Fibroblast of skin of scalp (primary cell): ENCODE results near the gene CFAP97.

Source experiments
- DNase-seq: peaks from one replicate; pipeline ENCODE4 v3.0.0-alpha.2; 2013

Gene CFAP97

GRCh38 chr4:185196437-185196836, 7.4 kb downstream of the CFAP97 start:
- no peak for DNase-seq

GRCh38 chr4:185194924-185195888, 8.6 kb downstream of the CFAP97 start:
- no peak for DNase-seq

GRCh38 chr4:185192059-185192458, 11.7 kb downstream of the CFAP97 start:
- DNase-seq: no peak

- DNase-seq: no peak
Observed at GRCh38 chr4:185190306-185190856, 13.4 kb downstream of the CFAP97 start.

GRCh38 chr4:185189606-185190305, 14.0 kb downstream of the CFAP97 start:
- DNase-seq: no peak

- no peak for DNase-seq
Observed at GRCh38 chr4:185186769-185187168, 17.0 kb downstream of the CFAP97 start.

GRCh38 chr4:185183622-185184281, 20.0 kb downstream of the CFAP97 start:
- peak; percentile 88 for DNase-seq

GRCh38 chr4:185182239-185182638, 21.6 kb downstream of the CFAP97 start:
- no peak for DNase-seq

GRCh38 chr4:185179488-185179887, 24.3 kb downstream of the CFAP97 start:
- DNase-seq: no peak

- DNase-seq: no peak
Observed at GRCh38 chr4:185171373-185172071, 32.3 kb downstream of the CFAP97 start.

GRCh38 chr4:185167234-185167633, 36.6 kb downstream of the CFAP97 start:
- DNase-seq: no peak

- DNase-seq: peak; percentile 23
Observed at GRCh38 chr4:185165605-185166063, 38.2 kb downstream of the CFAP97 start.

GRCh38 chr4:185151296-185151695, 52.5 kb downstream of the CFAP97 start:
- DNase-seq: peak; percentile 75

- DNase-seq: no peak
Observed at GRCh38 chr4:185149392-185149791, 54.4 kb downstream of the CFAP97 start.

GRCh38 chr4:185145572-185145971, 58.2 kb downstream of the CFAP97 start:
- no peak for DNase-seq

- DNase-seq: no peak
Observed at GRCh38 chr4:185144601-185145240, 59.1 kb downstream of the CFAP97 start.

GRCh38 chr4:185143601-185143969, 60.2 kb downstream of the CFAP97 start:
- no peak for DNase-seq

- peak; percentile 80 for DNase-seq
Observed at GRCh38 chr4:185142912-185143600, 60.7 kb downstream of the CFAP97 start, which contains the start of gene SLC25A4. Gene SLC25A4 (plus strand): TSS chr4:185143266. CDS start chr4:185143373, 107 bp downstream.

- no peak for DNase-seq
Observed at GRCh38 chr4:185142564-185142911, 61.3 kb downstream of the CFAP97 start.

GRCh38 chr4:185141777-185142176, 62.0 kb downstream of the CFAP97 start:
- no peak for DNase-seq

- DNase-seq: no peak
Observed at GRCh38 chr4:185139736-185140135, 64.1 kb downstream of the CFAP97 start.
